ENCODE measurements around the gene HAUS7.
A peak's percentile ranks its signal among the peaks of the same experiment; 100 is the strongest.

Gene HAUS7

GRCh38 chrX:153435845-153436244 is 34.5 kb downstream of the HAUS7 start:
- DNase-seq (ENCODE audit: low read depth), result no peak

- no peak for DNase-seq (ENCODE audit: low read depth)
Observed at GRCh38 chrX:153434801-153435200, 35.6 kb downstream of the HAUS7 start.

GRCh38 chrX:153433781-153434285 is 36.5 kb downstream of the HAUS7 start:
- DNase-seq (ENCODE audit: low read depth), result no peak

- DNase-seq (ENCODE audit: low read depth), result no peak
Observed at GRCh38 chrX:153433161-153433680, 37.2 kb downstream of the HAUS7 start.

- no peak for DNase-seq (ENCODE audit: low read depth)
Observed at GRCh38 chrX:153430796-153431195, 39.6 kb downstream of the HAUS7 start.

- DNase-seq (ENCODE audit: low read depth), result no peak
Observed at GRCh38 chrX:153426204-153426603, 44.2 kb downstream of the HAUS7 start.

- no peak for DNase-seq (ENCODE audit: low read depth)
Observed at GRCh38 chrX:153423652-153424051, 46.7 kb downstream of the HAUS7 start.

GRCh38 chrX:153421856-153422255 is 48.5 kb downstream of the HAUS7 start:
- no peak for DNase-seq (ENCODE audit: low read depth)

- no peak for DNase-seq (ENCODE audit: low read depth)
Observed at GRCh38 chrX:153420851-153421599, 49.4 kb downstream of the HAUS7 start.

- DNase-seq (ENCODE audit: low read depth), result no peak
Observed at GRCh38 chrX:153417637-153418036, 52.7 kb downstream of the HAUS7 start.

- no peak for DNase-seq (ENCODE audit: low read depth)
Observed at GRCh38 chrX:153416781-153417450, 53.5 kb downstream of the HAUS7 start.

GRCh38 chrX:153414856-153415510 is 55.4 kb downstream of the HAUS7 start:
- no peak for DNase-seq (ENCODE audit: low read depth)

- DNase-seq (ENCODE audit: low read depth), result no peak
Observed at GRCh38 chrX:153413731-153414130, 56.6 kb downstream of the HAUS7 start.

GRCh38 chrX:153412746-153413720 is 57.3 kb downstream of the HAUS7 start:
- no peak for DNase-seq (ENCODE audit: low read depth)

- DNase-seq (ENCODE audit: low read depth), result no peak
Observed at GRCh38 chrX:153411988-153412574, 58.3 kb downstream of the HAUS7 start.

- peak; percentile 2 for DNase-seq (ENCODE audit: low read depth)
Observed at GRCh38 chrX:153411255-153411987, 59.0 kb downstream of the HAUS7 start, which contains the start of gene ZFP92. Gene ZFP92 (plus strand): TSS chrX:153411472. CDS start chrX:153418323, 6,851 bp downstream.

- DNase-seq (ENCODE audit: low read depth), result no peak
Observed at GRCh38 chrX:153410888-153411254, 59.5 kb downstream of the HAUS7 start.

- DNase-seq (ENCODE audit: low read depth), result no peak
Observed at GRCh38 chrX:153410373-153410772, 60.0 kb downstream of the HAUS7 start.

- no peak for DNase-seq (ENCODE audit: low read depth)
Observed at GRCh38 chrX:153409414-153410101, 60.8 kb downstream of the HAUS7 start.

- no peak for DNase-seq (ENCODE audit: low read depth)
Observed at GRCh38 chrX:153408871-153409351, 61.5 kb downstream of the HAUS7 start.
